Stromal cell of bone marrow (primary cell): Measurements from ENCODE around the gene SIRT3.

Experiments
- DNase-seq: peaks from one replicate; pipeline ENCODE4 v3.0.0-alpha.2; 2012; ENCODE audit warnings: low read depth

SIRT3 gene

DNA sequence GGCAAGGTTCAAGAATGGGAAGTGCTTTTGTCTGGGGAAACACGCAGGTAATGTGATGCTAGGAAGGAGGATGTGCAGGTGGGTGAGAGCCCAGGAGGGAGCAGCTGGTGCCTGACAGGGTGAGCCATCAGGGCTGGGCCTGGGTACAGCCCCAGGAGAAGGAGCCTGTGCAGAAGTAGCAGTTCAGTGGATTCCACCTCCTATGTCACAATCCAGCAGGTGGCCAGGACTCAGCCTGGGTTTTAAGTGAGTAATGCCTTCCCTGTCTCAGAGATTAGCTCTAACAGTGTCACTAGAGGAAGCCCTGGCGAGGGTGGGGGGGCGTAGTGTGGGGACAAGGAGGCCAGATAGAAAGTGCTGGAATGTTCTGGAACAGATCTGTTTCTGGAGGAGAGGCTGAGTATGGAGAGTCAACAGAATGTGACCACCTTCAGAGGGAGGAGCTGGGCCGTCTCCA is 20.5 kb downstream of the SIRT3 start:
- DNase-seq: no peak

DNA sequence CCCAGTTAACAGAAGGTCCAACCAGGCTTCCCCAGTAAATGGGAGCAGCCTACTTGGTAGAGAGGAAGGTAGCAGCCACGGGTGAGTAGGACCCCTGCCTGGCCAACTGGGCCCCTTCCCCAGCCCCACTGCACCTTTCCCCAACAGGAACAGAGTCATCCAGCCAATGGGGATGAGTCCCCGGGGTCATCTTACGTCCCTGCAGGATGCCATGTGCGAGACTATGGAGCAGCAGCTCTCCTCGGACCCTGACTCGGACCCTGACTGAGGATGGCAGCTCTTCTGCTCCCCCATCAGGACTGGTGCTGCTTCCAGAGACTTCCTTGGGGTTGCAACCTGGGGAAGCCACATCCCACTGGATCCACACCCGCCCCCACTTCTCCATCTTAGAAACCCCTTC is 22.1 kb downstream of the SIRT3 start:
- no peak for DNase-seq

DNA sequence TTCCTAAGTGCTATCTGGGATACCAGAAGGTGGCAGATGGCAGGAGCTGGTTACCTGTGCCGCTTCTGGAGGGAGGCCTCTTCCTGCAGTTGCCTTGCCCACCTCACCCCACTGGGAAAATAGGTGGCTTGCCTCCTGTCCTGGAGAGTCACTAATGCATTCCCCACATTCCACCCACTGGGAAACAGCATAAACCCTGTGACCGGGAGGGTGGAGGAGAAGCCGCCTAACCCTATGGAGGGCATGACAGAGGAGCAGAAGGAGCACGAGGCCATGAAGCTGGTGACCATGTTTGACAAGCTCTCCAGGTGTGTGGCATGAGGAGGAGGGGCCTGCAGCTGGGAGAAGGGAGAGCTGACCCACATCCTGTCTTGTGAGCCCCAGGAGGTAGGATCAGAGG is 23.0 kb downstream of the SIRT3 start:
- DNase-seq: no peak

DNA sequence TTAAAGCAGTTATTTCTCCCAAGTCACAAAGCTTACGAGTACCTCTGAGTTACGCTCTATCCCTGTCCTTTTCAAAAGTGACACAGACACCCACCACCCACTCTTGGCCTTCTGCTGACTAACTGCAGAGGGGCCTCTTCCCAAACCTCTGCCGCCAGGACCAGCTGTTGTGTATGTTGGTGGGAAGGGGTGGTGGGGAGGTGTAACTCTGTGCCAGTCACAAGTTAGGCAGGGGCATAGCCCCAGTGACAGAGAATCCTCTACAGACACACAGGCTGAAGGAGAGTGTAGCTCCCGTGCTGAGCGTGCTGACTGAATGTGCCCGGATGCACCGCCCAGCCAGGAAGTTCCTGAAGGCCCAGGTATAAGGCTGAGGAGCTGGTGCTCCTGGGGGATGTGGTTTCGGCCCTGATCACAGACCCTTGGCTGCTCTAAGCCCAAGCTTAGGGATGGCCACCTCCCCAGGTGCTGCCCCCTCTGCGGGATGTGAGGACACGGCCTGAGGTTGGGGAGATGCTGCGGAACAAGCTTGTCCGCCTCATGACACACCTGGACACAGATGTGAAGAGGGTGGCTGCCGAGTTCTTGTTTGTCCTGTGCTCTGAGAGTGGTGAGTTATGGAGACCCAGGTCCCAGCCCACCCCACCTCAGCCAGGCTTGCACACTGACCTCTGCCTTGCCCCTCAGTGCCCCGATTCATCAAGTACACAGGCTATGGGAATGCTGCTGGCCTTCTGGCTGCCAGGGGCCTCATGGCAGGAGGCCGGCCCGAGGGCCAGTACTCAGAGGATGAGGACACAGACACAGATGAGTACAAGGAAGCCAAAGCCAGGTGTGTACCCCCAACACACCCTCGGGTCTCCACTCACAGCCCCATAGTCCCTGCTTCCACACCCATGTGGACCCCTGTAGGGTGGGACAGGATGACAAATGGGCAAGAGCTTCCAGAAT is 23.7 kb downstream of the SIRT3 start:
- DNase-seq: no peak

DNA sequence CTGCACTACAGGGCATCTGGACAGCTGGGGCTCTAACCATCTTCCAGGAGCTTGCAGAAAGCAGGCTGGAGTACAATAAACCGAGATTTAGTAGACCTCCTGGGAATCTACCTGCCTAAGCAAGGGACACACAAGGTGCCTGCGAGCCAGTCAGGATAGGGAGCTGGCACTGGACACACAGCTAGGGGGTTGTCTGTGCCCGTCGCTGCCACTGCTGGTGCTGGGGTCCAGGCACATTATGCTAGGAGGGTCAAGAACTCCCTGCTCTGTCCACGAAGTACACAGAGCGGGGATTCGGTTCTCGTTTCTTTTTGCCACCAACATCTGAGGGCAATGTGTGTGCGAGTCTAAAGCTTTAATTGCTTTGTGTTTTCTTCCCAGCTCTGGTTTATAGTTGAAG is 24.4 kb downstream of the SIRT3 start:
- no peak for DNase-seq

DNA sequence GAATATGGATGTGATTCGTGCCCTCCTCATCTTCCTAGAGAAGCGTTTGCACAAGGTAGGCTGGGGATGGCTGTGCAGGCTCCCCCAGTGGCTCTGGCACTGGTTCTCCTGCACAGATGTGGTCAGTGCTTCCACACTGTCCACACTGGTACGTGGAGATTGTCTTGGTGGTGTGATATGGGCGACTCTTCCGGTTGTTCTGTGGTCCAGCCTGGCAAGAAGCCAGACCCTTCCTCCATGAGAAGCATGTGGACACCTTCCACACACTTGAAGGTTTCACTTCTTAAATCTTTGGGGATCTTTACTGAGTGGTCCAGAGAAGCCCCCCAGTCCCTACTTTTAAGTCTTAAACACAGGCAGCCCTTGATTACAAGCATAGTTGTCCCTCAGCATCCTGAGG is 24.8 kb downstream of the SIRT3 start:
- DNase-seq: no peak

DNA sequence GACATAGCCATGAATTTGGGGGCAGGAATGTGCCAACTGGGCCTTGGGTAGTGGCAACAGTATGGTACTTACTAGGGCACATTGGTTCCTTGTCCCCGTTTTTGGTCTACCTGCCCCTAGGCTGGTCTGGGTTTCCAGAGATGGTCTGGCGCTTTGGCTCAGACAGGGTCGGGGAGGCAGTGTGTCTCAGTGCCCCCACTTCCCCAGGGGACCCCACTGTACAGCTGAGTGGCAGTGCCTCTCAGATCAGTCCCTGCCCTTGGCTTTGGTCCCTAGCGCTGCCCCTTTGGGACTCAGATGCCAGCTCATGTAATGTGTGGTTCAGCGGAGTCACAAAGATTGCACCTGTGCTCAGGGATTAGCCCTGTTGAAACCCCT is 25.4 kb downstream of the SIRT3 start:
- DNase-seq: no peak

DNA sequence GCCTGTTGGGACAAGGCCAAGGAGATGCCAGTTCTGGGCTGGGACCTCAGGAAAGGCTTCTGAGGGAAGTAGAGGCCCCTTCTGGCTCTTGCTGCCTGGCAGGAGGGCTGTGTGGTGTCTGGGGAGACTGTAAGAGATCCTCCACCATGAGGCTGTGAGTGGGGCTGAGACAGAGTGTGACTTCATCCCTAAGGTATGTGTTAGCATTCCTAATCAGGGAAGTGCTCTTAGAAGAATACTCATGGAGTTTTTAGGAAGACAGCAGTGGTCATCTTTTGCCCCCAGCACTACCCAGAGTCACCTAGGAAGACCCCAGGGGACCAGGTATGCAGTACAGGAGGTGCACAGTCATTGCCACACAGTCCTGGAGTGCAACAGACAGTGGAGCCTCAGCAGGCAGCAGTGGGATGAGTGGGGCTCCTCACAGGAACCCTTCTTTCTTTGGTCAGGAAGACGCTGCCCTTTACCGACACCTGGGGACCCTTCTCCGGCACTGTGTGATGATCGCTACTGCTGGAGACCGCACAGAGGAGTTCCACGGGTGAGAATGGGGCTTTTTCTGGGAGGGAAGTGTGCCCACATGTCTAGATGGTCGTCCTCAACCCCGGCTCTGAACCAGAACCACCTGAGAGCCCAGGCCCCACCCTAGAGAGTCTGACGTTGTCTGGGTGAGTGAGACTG is 25.9 kb downstream of the SIRT3 start:
- no peak for DNase-seq

DNA sequence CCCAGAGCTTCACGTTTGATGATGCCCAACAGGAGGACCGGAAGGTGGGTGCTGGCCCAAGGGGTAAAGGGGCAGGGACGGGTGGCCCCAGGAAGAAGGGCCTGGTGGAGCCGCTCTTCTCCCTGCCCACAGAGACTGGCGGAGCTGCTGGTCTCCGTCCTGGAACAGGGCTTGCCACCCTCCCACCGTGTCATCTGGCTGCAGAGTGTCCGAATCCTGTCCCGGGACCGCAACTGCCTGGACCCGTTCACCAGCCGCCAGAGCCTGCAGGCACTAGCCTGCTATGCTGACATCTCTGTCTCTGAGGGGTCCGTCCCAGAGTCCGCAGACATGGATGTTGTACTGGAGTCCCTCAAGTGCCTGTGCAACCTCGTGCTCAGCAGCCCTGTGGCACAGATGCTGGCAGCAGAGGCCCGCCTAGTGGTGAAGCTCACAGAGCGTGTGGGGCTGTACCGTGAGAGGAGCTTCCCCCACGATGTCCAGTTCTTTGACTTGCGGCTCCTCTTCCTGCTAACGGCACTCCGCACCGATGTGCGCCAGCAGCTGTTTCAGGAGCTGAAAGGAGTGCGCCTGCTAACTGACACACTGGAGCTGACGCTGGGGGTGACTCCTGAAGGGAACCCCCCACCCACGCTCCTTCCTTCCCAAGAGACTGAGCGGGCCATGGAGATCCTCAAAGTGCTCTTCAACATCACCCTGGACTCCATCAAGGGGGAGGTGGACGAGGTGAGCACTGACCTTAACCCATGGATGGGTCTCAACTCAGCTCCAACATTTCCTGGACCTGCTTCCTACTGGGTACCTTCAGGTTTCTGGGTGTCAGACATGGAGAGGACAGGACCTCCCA is 26.6 kb downstream of the SIRT3 start:
- no peak for DNase-seq

DNA sequence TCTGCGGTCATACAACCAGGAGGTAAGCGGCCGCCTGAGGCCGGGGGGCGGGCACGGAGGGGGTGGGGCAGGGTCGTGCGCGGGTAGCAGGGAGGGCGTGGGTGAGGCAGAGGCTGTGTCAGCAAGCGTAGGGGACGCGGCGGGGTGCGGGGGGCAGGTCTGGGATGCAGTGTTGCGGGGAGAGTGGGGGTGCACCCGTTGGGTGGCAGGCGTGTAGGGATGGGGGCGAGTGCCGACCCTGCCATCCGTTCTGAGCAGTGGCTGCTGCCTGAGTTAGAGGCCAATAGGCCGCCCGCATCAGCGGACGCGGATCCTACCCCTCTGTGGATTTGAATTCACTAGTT is 27.3 kb downstream of the SIRT3 start:
- no peak for DNase-seq

DNA sequence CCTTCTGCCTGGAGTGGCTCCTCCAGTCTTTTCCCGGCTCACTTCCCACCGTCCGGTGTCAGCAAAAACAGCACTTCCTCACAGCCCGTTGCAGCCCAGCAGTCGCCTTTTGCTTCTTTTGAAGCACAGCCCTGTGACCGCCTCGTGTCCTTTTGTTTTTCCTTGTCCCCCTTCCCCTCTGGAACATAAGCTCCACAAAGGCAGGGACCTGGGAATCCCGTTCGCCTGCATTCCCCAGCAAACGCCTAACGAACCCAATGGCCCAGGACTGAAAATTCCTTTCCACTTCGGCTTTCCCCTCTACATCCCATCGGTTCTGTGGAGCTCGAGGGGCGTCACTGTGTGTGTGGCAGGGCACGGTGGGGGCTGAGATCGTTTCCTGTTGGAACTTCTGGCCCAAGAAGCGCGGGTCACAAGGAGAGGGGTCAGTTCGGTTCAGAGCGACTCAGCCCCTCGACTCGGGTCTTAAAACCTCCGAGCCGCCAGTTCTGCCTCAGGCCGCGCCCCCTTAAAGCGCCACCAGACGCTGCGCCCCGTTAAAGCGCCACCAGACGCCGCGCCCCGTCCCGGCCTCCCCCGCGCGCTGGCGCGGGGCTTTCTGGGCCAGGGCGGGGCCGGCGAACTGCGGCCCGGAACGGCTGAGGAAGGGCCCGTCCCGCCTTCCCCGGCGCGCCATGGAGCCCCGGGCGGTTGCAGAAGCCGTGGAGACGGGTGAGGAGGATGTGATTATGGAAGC is 27.8 kb downstream of the SIRT3 start:
- DNase-seq: peak; percentile 54

DNA sequence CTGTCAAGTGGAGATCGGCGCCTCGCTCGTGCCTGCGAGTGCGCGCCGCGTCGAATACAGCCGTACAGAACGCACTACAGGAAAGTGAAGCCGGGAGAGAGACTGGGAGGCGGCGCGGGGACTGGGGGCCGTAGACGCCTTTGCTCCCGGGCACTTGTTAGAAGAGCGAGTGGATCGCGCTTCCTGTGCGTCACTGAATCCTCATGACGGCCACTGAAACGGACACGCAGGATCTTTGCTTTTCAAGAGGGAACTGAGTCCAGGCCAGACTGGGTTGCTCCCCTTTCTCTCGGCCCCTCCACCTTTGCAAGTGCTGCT is 28.3 kb downstream of the SIRT3 start:
- DNase-seq: no peak

DNA sequence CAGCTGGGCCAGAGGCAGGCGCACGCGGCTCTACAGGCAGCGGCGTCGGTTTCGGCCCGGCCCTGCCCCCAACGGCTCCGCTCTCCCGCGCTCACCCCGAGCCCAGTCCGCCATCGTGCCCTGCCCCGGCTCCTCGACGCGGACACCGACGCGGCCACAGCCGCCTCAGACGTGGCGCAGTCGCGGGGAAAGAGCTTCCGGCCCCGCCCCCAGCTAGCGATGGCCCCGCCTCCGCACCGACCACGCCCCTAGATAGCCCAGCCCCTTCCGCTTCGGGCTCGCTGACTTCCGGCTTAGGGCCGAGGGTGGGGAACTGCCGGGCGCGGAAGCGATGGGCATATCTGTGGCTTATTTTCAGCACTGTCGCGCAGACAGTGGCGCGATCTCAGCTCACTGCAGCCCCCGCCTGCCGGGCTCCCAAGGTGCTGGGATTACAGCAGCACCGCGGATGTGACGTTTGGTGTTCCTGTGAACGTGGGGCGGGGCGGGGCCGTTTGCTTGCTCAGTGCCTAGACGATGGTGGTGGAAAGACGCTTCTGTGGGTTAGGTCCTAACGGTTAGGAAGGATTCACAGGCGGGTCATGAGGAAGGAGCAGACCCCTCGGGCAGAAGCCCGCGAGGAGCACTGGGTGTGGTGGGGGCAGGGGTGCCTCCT is 28.8 kb downstream of the SIRT3 start, which contains the start of the genes BET1L and RIC8A:
TSS of gene BET1L (minus strand) at position 192 of the 655 bp plus-strand sequence. CDS start at position 114, 78 bp downstream.
TSS of gene RIC8A (plus strand) at position 501 of the 655 bp plus-strand sequence. CDS start 1,147 bp downstream, outside the sequence.
- DNase-seq: peak; percentile 96

DNA sequence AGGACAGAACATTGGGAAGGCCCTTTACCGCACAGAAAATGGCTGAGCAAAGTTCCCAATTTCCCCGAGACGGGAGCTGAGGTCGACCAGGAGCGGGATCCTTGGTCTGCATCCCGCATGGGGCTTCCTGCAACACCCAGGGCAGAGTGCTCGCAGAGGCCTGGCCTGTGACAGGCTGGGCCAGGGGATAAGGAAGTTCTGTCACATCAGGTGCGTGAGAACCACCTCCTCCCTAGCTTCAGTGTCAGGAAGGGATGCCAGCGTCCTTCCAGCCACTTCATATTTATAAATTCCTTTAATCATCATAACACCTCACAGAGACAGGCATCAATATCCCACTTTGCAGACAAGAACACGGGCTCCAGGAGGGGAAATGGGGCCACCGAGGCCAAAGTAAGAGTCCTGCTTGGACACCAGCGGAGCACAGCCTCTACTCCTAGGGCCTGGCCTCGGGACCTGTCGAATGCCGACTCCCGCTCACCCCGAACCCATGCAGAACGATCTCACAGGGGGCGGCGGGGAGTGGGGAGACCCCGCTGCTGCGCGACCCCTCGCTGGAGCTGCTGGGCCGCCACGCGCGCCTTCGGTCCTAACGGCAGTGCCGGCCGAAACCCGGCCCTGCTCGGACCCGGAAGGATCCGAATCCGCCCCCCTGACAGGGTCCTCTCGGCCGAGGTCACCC is 29.5 kb downstream of the SIRT3 start:
- DNase-seq: no peak

DNA sequence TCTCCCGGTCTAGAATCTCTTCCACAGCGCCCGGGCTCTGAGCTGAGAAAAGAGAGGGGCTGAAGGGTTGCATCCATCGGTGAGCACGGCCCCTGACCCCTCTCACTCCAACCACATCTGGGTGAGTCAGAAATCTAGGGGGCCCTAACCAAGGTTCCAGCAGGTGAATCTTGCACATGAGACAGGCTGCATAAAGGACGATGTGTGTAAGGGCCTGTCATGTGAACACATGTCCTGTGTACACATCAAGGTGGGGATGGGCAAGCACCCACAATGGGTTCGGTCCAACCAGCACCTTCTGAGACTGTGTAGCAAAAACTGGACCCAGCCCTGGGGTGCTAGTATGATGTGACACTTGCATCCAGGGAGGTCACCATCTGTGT is 30.1 kb downstream of the SIRT3 start:
- DNase-seq: no peak

DNA sequence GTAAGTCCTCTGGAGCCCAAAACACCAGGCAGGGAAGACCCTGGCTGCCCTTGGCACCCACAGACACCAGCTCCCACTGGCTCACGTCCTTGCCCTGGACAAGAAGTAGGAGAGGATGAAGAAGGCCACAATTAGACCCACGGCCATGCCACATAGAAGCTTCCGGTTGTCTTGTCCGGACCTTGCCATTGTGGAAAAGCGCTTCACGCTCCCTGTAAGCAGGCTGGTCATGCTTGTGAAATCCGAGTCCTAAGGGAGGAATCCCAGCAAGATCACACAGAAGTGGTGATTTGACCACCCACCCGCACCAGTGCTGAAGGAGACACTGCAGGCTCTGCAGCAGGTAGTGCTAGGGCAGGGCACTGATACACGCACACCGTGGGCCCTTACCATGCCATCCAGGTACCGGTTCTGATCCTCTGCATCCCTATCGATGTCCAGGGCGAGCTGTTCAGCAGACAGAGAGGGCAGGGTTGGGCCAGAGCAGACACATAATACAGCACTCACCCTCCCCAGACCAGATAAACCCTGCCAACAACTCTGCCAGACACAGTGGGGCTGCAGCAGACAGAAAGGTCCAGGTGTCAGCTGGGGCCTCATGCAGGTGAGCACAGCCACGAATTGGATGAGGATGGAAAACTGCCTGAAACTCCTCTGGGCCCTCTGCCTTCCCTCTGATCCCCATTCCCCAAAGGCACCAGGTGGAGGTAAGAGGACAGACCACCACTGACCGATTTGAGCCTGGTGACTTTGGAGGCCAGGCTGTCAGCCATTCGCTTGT is 30.7 kb downstream of the SIRT3 start:
- no peak for DNase-seq

DNA sequence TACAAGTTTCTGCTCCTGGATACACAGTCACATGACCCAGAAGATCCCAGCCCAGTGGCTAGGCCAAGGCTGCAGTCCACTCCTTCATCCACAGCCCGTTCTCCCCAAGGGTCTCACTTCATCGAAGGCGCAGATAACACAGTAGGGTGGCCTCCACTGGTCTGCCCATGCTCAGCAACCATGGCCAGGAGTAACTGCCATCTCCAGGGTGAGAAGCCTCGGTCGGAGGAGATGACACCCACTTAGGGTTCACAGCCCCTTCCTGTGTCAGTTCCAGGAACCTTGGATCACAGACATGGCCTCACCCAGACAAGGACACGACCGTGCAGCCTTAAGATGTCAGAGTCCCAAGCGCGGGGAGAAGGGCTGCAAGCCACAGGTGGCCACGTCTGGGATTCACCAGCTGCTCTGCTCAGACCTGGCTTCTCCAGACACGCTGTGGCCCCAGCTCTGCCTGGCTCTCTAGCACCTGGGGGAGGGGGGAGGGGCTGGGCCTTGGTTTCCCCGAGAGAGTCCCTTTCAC is 31.5 kb downstream of the SIRT3 start:
- no peak for DNase-seq

DNA sequence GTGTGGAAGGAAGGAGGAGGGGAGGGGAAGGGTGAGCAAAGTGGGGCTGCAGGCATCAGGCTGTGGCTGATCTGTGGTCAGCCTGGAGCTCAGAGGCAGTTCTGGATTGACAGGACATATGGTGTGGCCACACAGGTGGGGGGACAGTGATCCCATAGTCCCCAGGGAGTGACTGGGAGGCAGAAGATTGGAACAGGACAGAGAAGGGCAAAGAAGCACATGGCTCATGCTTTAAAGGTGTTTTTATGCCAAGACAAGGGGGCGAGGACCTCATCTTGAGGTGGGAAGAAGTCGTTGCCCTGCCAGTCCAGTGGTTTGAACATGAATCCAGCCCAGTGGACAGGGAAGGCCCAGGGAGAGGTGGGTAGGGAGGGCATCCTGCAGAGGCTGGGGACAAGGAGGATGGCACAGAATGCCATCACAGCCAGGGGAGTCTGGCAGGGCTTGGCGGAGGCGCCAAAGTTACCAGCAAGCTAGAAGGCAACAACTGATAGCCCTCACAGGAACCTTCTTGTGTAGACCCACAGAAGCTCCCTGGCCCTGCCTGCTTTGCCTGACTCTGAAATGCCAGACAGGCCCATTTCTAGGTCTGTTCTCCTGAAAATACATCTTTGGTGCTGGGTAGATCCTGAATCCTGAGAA is 32.1 kb downstream of the SIRT3 start:
- no peak for DNase-seq
